ENCODE measurements around the gene ABTB1.

The ABTB1 gene

GRCh38 chr3:127671523-127672428 lies 976 bp upstream of the ABTB1 start:
- Histone ChIP-seq H3K4me1 (ENCODE audit: control insufficient read depth, insufficient read depth, low read depth, low read length) (peaks cover 23% of the 10 kb centered on the region), H4K91ac (ENCODE audit: low read length) (peak overlapping the region; percentile 97), H4K8ac (ENCODE audit: low read length) (peak overlapping the region; percentile 98), H2BK5ac (ENCODE audit: low read depth, low read length, poor library complexity, severe bottlenecking) (no peak overlapping the region), H3K23ac (ENCODE audit: low read length in 2 of 2) (peak overlapping the region in 1 of 2 experiments; percentile 27), H3K9ac (ENCODE audit: low read length) (peak overlapping the region; percentile 90), H3K27me3 (ENCODE audit: control insufficient read depth in 1 of 2, insufficient read depth in 1 of 2, low read length in 2 of 2) (no peaks in the 10 kb centered on the region), H3K4me3 (ENCODE audit: insufficient read depth in 1 of 2, low read depth in 1 of 2, low read length in 2 of 2) (peak overlapping the region; percentile 65 to 81), H3K27ac (ENCODE audit: low read length, poor library complexity, severe bottlenecking) (no peak overlapping the region), H2AFZ (ENCODE audit: low read depth, low read length) (peak overlapping the region; percentile 64), H3K4me2 (ENCODE audit: low read length, poor library complexity, severe bottlenecking) (peak overlapping the region; percentile 74), H3K9me3 (ENCODE audit: control insufficient read depth, low read length) (no peaks in the 10 kb centered on the region), H3K4ac (ENCODE audit: low read depth in 1 of 2, low read length in 2 of 2) (peak overlapping the region; percentile 83 to 97), H2BK15ac (ENCODE audit: low read depth, poor library complexity, severe bottlenecking) (peak overlapping the region; percentile 76), H3K14ac (ENCODE audit: low read length in 2 of 2) (peak overlapping the region in 1 of 2 experiments; percentile 91), H3K36me3 (ENCODE audit: control insufficient read depth in 1 of 2, insufficient read depth in 2 of 2, low read depth in 1 of 2, low read length in 2 of 2) (peaks cover 15 to 20% of the 10 kb centered on the region in 2 experiments), H3K79me1 (replicated peaks; ENCODE audit: low read length, poor library complexity, severe bottlenecking) (peaks cover 18% of the 10 kb centered on the region), H2BK120ac (ENCODE audit: low read depth, low read length) (peak overlapping the region; percentile 65), H2BK12ac (ENCODE audit: low read length in 2 of 2) (peak overlapping the region in 1 of 2 experiments; percentile 54), H2AK5ac (ENCODE audit: low read length, severe bottlenecking) (no peak overlapping the region), H3K18ac (ENCODE audit: low read depth in 1 of 2, low read length in 2 of 2) (peak overlapping the region; percentile 86 to 98)
- 42% methylated on average over 35 of the region's 44 CpGs for WGBS
- DNase-seq: no peak

- H3K27me3 ChIP-seq (ENCODE audit: control insufficient read depth in 1 of 2, insufficient read depth in 1 of 2, low read length in 2 of 2): no peaks in the 10 kb centered on the region
- H2BK15ac ChIP-seq (ENCODE audit: low read depth, poor library complexity, severe bottlenecking): peak overlapping the region; percentile 28
- peak; percentile 68 for DNase-seq
- H3K18ac ChIP-seq (ENCODE audit: low read depth in 1 of 2, low read length in 2 of 2): peak overlapping the region; percentile 56 to 62
- H4K8ac ChIP-seq (ENCODE audit: low read length): peak overlapping the region; percentile 56
- peak overlapping the region; percentile 9 for H2BK120ac ChIP-seq (ENCODE audit: low read depth, low read length)
- peak overlapping the region; percentile 33 for H2AFZ ChIP-seq (ENCODE audit: low read depth, low read length)
- H3K4me1 ChIP-seq (ENCODE audit: control insufficient read depth, insufficient read depth, low read depth, low read length): peaks cover 23% of the 10 kb centered on the region
- H3K36me3 ChIP-seq (ENCODE audit: control insufficient read depth in 1 of 2, insufficient read depth in 2 of 2, low read depth in 1 of 2, low read length in 2 of 2): peaks cover 31 to 37% of the 10 kb centered on the region in 2 experiments
- H3K9me3 ChIP-seq (ENCODE audit: control insufficient read depth, low read length): no peaks in the 10 kb centered on the region
- peak overlapping the region in 1 of 2 experiments; percentile 35 for H2BK12ac ChIP-seq (ENCODE audit: low read length in 2 of 2)
- peak overlapping the region; percentile 91 for H3K9ac ChIP-seq (ENCODE audit: low read length)
- H3K4me2 ChIP-seq (ENCODE audit: low read length, poor library complexity, severe bottlenecking): peak overlapping the region; percentile 71
- no peak overlapping the region for H3K27ac ChIP-seq (ENCODE audit: low read length, poor library complexity, severe bottlenecking)
- H2BK5ac ChIP-seq (ENCODE audit: low read depth, low read length, poor library complexity, severe bottlenecking): no peak overlapping the region
- H4K91ac ChIP-seq (ENCODE audit: low read length): no peak overlapping the region
- peaks cover 18% of the 10 kb centered on the region for H3K79me1 ChIP-seq (replicated peaks; ENCODE audit: low read length, poor library complexity, severe bottlenecking)
- WGBS: 12% methylated on average over 49 of the region's 51 CpGs
- no peak overlapping the region for H3K14ac ChIP-seq (ENCODE audit: low read length in 2 of 2)
- peak overlapping the region; percentile 73 to 92 for H3K4me3 ChIP-seq (ENCODE audit: insufficient read depth in 1 of 2, low read depth in 1 of 2, low read length in 2 of 2)
- no peak overlapping the region for H2AK5ac ChIP-seq (ENCODE audit: low read length, severe bottlenecking)
- peak overlapping the region in 1 of 2 experiments; percentile 20 for H3K4ac ChIP-seq (ENCODE audit: low read depth in 1 of 2, low read length in 2 of 2)
- H3K23ac ChIP-seq (ENCODE audit: low read length in 2 of 2): no peak overlapping the region
Measured at GRCh38 chr3:127673191-127674100, 694 bp downstream of the ABTB1 start.

GRCh38 chr3:127674101-127674721 lies 1.5 kb downstream of the ABTB1 start:
- H3K27ac ChIP-seq (ENCODE audit: low read length, poor library complexity, severe bottlenecking): no peak overlapping the region
- 84% methylated on average over 14 of the region's 17 CpGs for WGBS

More at GRCh38 chr3:127674101-127674721, 1.5 kb downstream of the ABTB1 start:
- H2BK5ac ChIP-seq (ENCODE audit: low read depth, low read length, poor library complexity, severe bottlenecking): no peak overlapping the region
- peaks cover 18% of the 10 kb centered on the region for H3K79me1 ChIP-seq (replicated peaks; ENCODE audit: low read length, poor library complexity, severe bottlenecking)
- no peaks in the 10 kb centered on the region for H3K27me3 ChIP-seq (ENCODE audit: control insufficient read depth in 1 of 2, insufficient read depth in 1 of 2, low read length in 2 of 2)
- H2BK15ac ChIP-seq (ENCODE audit: low read depth, poor library complexity, severe bottlenecking): no peak overlapping the region
- H3K36me3 ChIP-seq (ENCODE audit: control insufficient read depth in 1 of 2, insufficient read depth in 2 of 2, low read depth in 1 of 2, low read length in 2 of 2): peaks cover 35 to 45% of the 10 kb centered on the region in 2 experiments
- H3K23ac ChIP-seq (ENCODE audit: low read length in 2 of 2): no peak overlapping the region
- no peak overlapping the region for H2BK12ac ChIP-seq (ENCODE audit: low read length in 2 of 2)
- no peak for DNase-seq
- no peak overlapping the region for H3K14ac ChIP-seq (ENCODE audit: low read length in 2 of 2)
- H2AK5ac ChIP-seq (ENCODE audit: low read length, severe bottlenecking): no peak overlapping the region
- no peaks in the 10 kb centered on the region for H3K9me3 ChIP-seq (ENCODE audit: control insufficient read depth, low read length)
- peak overlapping the region; percentile 56 for H4K8ac ChIP-seq (ENCODE audit: low read length)
- no peak overlapping the region for H4K91ac ChIP-seq (ENCODE audit: low read length)
- H3K4me2 ChIP-seq (ENCODE audit: low read length, poor library complexity, severe bottlenecking): no peak overlapping the region
- no peak overlapping the region for H2AFZ ChIP-seq (ENCODE audit: low read depth, low read length)
- no peak overlapping the region for H3K18ac ChIP-seq (ENCODE audit: low read depth in 1 of 2, low read length in 2 of 2)
- H3K4me3 ChIP-seq (ENCODE audit: insufficient read depth in 1 of 2, low read depth in 1 of 2, low read length in 2 of 2): peak overlapping the region in 1 of 2 experiments; percentile 92
- no peak overlapping the region for H3K4ac ChIP-seq (ENCODE audit: low read depth in 1 of 2, low read length in 2 of 2)
- H2BK120ac ChIP-seq (ENCODE audit: low read depth, low read length): no peak overlapping the region
- peaks cover 23% of the 10 kb centered on the region for H3K4me1 ChIP-seq (ENCODE audit: control insufficient read depth, insufficient read depth, low read depth, low read length)
- peak overlapping the region; percentile 91 for H3K9ac ChIP-seq (ENCODE audit: low read length)
